Activated B cell treated with CpG ODN at 0.5 μM for 24 hours (primary cell): ENCODE results near the gene NT5DC1. TPM values are rescaled to one million over a fixed set of nuclear protein-coding genes. Genes with fewer than 3 reads are reported as not detected.

Source experiments
- ATAC-seq: fragments of 200-7000 bp; cut with Tn5 transposase; one replicate; pipeline ENCODE4 v1.10.0; 2021; ENCODE audit warnings: low read depth, mild to moderate bottlenecking, moderate library complexity
- CTCF ChIA-PET: fragments of 350-600 bp; sonication (Branson Sonifier 250); formaldehyde crosslinking; loops from one replicate; lab custom pipeline; 2021; ENCODE audit warnings: antibody characterized with exemption; lab: Charles Lee
- POLR2A ChIA-PET: fragments of 350-600 bp; sonication (Branson Sonifier 250); formaldehyde crosslinking; loops from one replicate; lab custom pipeline; 2021; ENCODE audit warnings: antibody characterized with exemption; lab: Charles Lee
- DNase-seq: peaks from one replicate; pipeline ENCODE4 v3.0.0; 2022
- H3K27ac Mint-ChIP-seq: one replicate; pipeline ENCODE4 v1.8.0; 2020; ENCODE audit warnings: mixed read lengths
- H3K27me3 Mint-ChIP-seq: one replicate; pipeline ENCODE4 v1.8.0; 2021; ENCODE audit warnings: mixed read lengths
- H3K36me3 Mint-ChIP-seq: one replicate; pipeline ENCODE4 v1.8.0; 2021; ENCODE audit warnings: low read depth, mixed read lengths
- H3K4me1 Mint-ChIP-seq: one replicate; pipeline ENCODE4 v1.8.0; 2021; ENCODE audit warnings: mixed read lengths
- H3K4me3 Mint-ChIP-seq: one replicate; pipeline ENCODE4 v1.8.0; 2020; ENCODE audit warnings: mild to moderate bottlenecking, mixed read lengths
- H3K9me3 Mint-ChIP-seq: one replicate; pipeline ENCODE4 v1.8.0; 2020; ENCODE audit warnings: mixed read lengths
- CTCF ChIP-seq: fragments of 200-600 bp; IDR thresholded peaks from one replicate; pipeline ENCODE4 v1.8.0; 2022; ENCODE audit warnings: antibody characterized with exemption, mild to moderate bottlenecking
- intact Hi-C: fragments of 100-400 bp; cut with micrococcal nuclease; formaldehyde crosslinking; loops from one replicate; pipeline ENCODE4 v1.15.1; 2024
- total RNA-seq: library from RNA; stranded (reverse); gene quantifications from 2 replicates; pipeline ENCODE4 v1.2.3, GENCODE V29; 2022

NT5DC1 gene
- total RNA-seq, 1 donor from 2014 or later, result 59.9 TPM

GRCh38 chr6:116247285-116247684 lies 146.6 kb downstream of the NT5DC1 start:
- H3K4me1 Mint-ChIP-seq, result peaks cover 5% of the 10 kb centered on the region
- no peak overlapping the region for H3K4me3 Mint-ChIP-seq
- H3K9me3 Mint-ChIP-seq, result no peaks in the 10 kb centered on the region
- CTCF ChIA-PET, result interaction anchor here (0.7 kb wide), 1 partner anchor 21 kb away, joined by 3 read pairs; no protein-coding TSS in a partner anchor
- peaks cover 12% of the 10 kb centered on the region for H3K36me3 Mint-ChIP-seq
- no peak for TF ChIP-seq CTCF
- intact Hi-C loops, result no loop called here
- POLR2A ChIA-PET, result interaction anchor here (0.7 kb wide), 1 partner anchor 147 kb away, joined by 3 read pairs; the partner anchor contains the start of gene NT5DC1
- no peak overlapping the region for H3K27ac Mint-ChIP-seq
- no peak for DNase-seq
- no peak for ATAC-seq
- H3K27me3 Mint-ChIP-seq, result no peaks in the 10 kb centered on the region

GRCh38 chr6:116248577-116248976 lies 147.9 kb downstream of the NT5DC1 start:
- Mint-ChIP-seq H3K36me3 (peaks cover 12% of the 10 kb centered on the region), H3K27ac (no peak overlapping the region), H3K4me1 (peaks cover 5% of the 10 kb centered on the region), H3K27me3 (no peaks in the 10 kb centered on the region), H3K9me3 (no peaks in the 10 kb centered on the region), H3K4me3 (no peak overlapping the region)
- POLR2A ChIA-PET, result interaction anchor here (0.6 kb wide), 1 partner anchor 15 kb away, joined by 4 read pairs; no protein-coding TSS in a partner anchor
- intact Hi-C loops, result no loop called here
- TF ChIP-seq CTCF, result no peak
- DNase-seq, result no peak
- CTCF ChIA-PET, result no interaction called here
- ATAC-seq, result no peak

GRCh38 chr6:116251568-116252384 lies 151.1 kb downstream of the NT5DC1 start:
- no peak for DNase-seq
- no peak overlapping the region for H3K27ac Mint-ChIP-seq
- H3K4me3 Mint-ChIP-seq, result peak overlapping the region; percentile 29

GRCh38 chr6:116253188-116253504 lies 152.5 kb downstream of the NT5DC1 start:
- H3K4me3 Mint-ChIP-seq, result no peak overlapping the region
- peaks cover 3% of the 10 kb centered on the region for H3K36me3 Mint-ChIP-seq
- no peak for DNase-seq
- ChIA-PET POLR2A (interaction anchor here (0.9 to 3.3 kb wide), 3 partner anchors 26 to 318 kb away, joined by 4 to 24 read pairs (median 22); partner anchors contain the start of genes RWDD1 and TSPYL1), CTCF (interaction anchor here (1.4 kb wide), 1 partner anchor 310 kb away, joined by 3 read pairs; no protein-coding TSS in a partner anchor)
- peaks cover 5% of the 10 kb centered on the region for H3K4me1 Mint-ChIP-seq
- no peaks in the 10 kb centered on the region for H3K9me3 Mint-ChIP-seq
- intact Hi-C loops, result loop anchor here (5.0 kb wide), 1 partner anchor 236 kb away; no protein-coding TSS in a partner anchor
- H3K27me3 Mint-ChIP-seq, result no peaks in the 10 kb centered on the region
- no peak overlapping the region for H3K27ac Mint-ChIP-seq
- no peak for ATAC-seq
- TF ChIP-seq CTCF, result no peak

More at GRCh38 chr6:116251568-116252384, 151.1 kb downstream of the NT5DC1 start:
- TF ChIP-seq CTCF, result no peak
- H3K4me1 Mint-ChIP-seq, result peaks cover 5% of the 10 kb centered on the region
- ChIA-PET POLR2A (interaction anchor here (1.0 to 3.3 kb wide), 2 partner anchors 319 kb away, joined by 3 to 24 read pairs; partner anchors contain the start of gene RWDD1), CTCF (interaction anchor here (1.0 to 1.1 kb wide), 2 partner anchors 34 to 155 kb away, joined by 3 to 4 read pairs; no protein-coding TSS in a partner anchor)
- intact Hi-C loops, result loop anchor here (5.0 kb wide), 1 partner anchor 234 kb away; no protein-coding TSS in a partner anchor
- H3K9me3 Mint-ChIP-seq, result no peaks in the 10 kb centered on the region
- no peaks in the 10 kb centered on the region for H3K27me3 Mint-ChIP-seq
- peaks cover 3% of the 10 kb centered on the region for H3K36me3 Mint-ChIP-seq
- no peak for ATAC-seq
